Astrocyte (in vitro differentiated cells and primary cell): ENCODE results near the gene SUMF1. TPM values are rescaled to one million over a fixed set of nuclear protein-coding genes. Genes with fewer than 3 reads are reported as not detected.
"Not testable (repeated sequence)": the region's sequence is repeated elsewhere in the genome, so short reads cannot be mapped to it uniquely, and the experiment has no call there.

Experiments used
- DNase-seq: peaks from one replicate; pipeline ENCODE4 v3.0.0-alpha.2; 2010; ENCODE audit warnings: low read depth
- FAIRE-seq: peaks from 2 replicates; lab custom pipeline; 2011; peaks lifted over from hg19 to GRCh38; lab: Jason Lieb, UNC
- H2AFZ ChIP-seq: 2 replicates; pipeline ENCODE4 v1.6.0; 2012; ENCODE audit warnings: low read depth, low read length, inconsistent platforms
- H3K27ac ChIP-seq: 2 replicates; pipeline ENCODE4 v1.5.1; 2011; ENCODE audit warnings: low read depth, low read length, inconsistent platforms
- H3K27me3 ChIP-seq: 2 replicates; pipeline ENCODE4 v1.6.0; 2011; ENCODE audit warnings: low read length, inconsistent platforms; ENCODE audit not compliant: insufficient read depth
- H3K36me3 ChIP-seq: 2 replicates; pipeline ENCODE4 v1.5.1; 2011; ENCODE audit warnings: low read length, inconsistent platforms; ENCODE audit not compliant: insufficient read depth
- H3K4me1 ChIP-seq: 2 replicates; pipeline ENCODE4 v1.5.1; 2011; ENCODE audit warnings: low read length, inconsistent platforms; ENCODE audit not compliant: insufficient read depth
- H3K4me2 ChIP-seq: 2 replicates; pipeline ENCODE4 v1.6.0; 2012; ENCODE audit warnings: low read length, inconsistent platforms
- H3K4me3 ChIP-seq: 2 replicates; pipeline ENCODE4 v1.5.1; 2011; ENCODE audit warnings: low read depth, mild to moderate bottlenecking, low read length, inconsistent platforms; ENCODE audit not compliant: insufficient read depth
- H3K79me2 ChIP-seq: 2 replicates; pipeline ENCODE4 v1.6.0; 2012; ENCODE audit warnings: mild to moderate bottlenecking, low read length, inconsistent platforms; ENCODE audit not compliant: insufficient read depth
- H3K9ac ChIP-seq: 2 replicates; pipeline ENCODE4 v1.6.0; 2012; ENCODE audit warnings: mild to moderate bottlenecking, low read length, inconsistent platforms
- H3K9me3 ChIP-seq: 2 replicates; pipeline ENCODE4 v1.5.1; 2012; ENCODE audit warnings: low read depth, mild to moderate bottlenecking, low read length, inconsistent platforms; ENCODE audit not compliant: insufficient read depth
- H4K20me1 ChIP-seq: 2 replicates; pipeline ENCODE4 v1.6.0; 2012; ENCODE audit warnings: low read length, inconsistent platforms; ENCODE audit not compliant: insufficient read depth
- H3K27ac Mint-ChIP-seq: one replicate; pipeline ENCODE4 v1.8.0; 2021; ENCODE audit warnings: mild to moderate bottlenecking, mixed read lengths; ENCODE audit not compliant: unreplicated experiment
- H3K27me3 Mint-ChIP-seq: one replicate; pipeline ENCODE4 v1.8.0; 2021; ENCODE audit warnings: low read depth, mixed read lengths; ENCODE audit not compliant: unreplicated experiment
- H3K36me3 Mint-ChIP-seq: one replicate; pipeline ENCODE4 v1.8.0; 2021; ENCODE audit warnings: low read depth, mixed read lengths; ENCODE audit not compliant: unreplicated experiment
- H3K4me1 Mint-ChIP-seq: one replicate; pipeline ENCODE4 v1.8.0; 2021; ENCODE audit warnings: low read depth, mixed read lengths; ENCODE audit not compliant: unreplicated experiment
- H3K4me3 Mint-ChIP-seq: one replicate; pipeline ENCODE4 v1.8.0; 2021; ENCODE audit warnings: mild to moderate bottlenecking, moderate library complexity, mixed read lengths; ENCODE audit not compliant: unreplicated experiment
- H3K9me3 Mint-ChIP-seq: one replicate; pipeline ENCODE4 v1.8.0; 2021; ENCODE audit warnings: mild to moderate bottlenecking, mixed read lengths; ENCODE audit not compliant: unreplicated experiment
- EZH2 ChIP-seq: IDR thresholded peaks from 2 replicates; pipeline ENCODE4 v1.6.1; 2012; ENCODE audit warnings: mild to moderate bottlenecking, low read length, inconsistent platforms; ENCODE audit not compliant: insufficient read depth
- total RNA-seq: library from RNA; stranded (reverse); gene quantifications from 2 replicates; pipeline ENCODE4 v1.2.1, GENCODE V29; 2021
- TF ChIP-seq, protein P1 (sequence below): IDR thresholded peaks from 2 replicates; pipeline ENCODE4 v1.5.1; 2011; ENCODE audit warnings: low read depth, mild to moderate bottlenecking, inconsistent platforms, low read length, moderate library complexity; ENCODE audit not compliant: insufficient read depth

The SUMF1 gene
- total RNA-seq, 1 donor from 2014 or later, result 17.4 TPM

GRCh38 chr3:4332991-4333390 is 134.1 kb downstream of the SUMF1 start:
- H3K4me3 ChIP-seq, result no peak overlapping the region
- H3K9me3 ChIP-seq, result peaks cover 2% of the 10 kb centered on the region
- H2AFZ ChIP-seq, result no peak overlapping the region
- Mint-ChIP-seq H3K27me3 (no peaks in the 10 kb centered on the region), H3K36me3 (peaks cover 3% of the 10 kb centered on the region), H3K27ac (no peak overlapping the region), H3K4me1 (no peaks in the 10 kb centered on the region), H3K9me3 (peaks cover 10% of the 10 kb centered on the region), H3K4me3 (no peak overlapping the region)
- no peaks in the 10 kb centered on the region for H3K36me3 ChIP-seq
- H3K4me1 ChIP-seq, result no peaks in the 10 kb centered on the region
- no peak overlapping the region for H3K4me2 ChIP-seq
- H3K9ac ChIP-seq, result no peak overlapping the region
- DNase-seq (no peak), FAIRE-seq (no peak)
- H4K20me1 ChIP-seq, result no peaks in the 10 kb centered on the region
- TF ChIP-seq, protein P1, sequence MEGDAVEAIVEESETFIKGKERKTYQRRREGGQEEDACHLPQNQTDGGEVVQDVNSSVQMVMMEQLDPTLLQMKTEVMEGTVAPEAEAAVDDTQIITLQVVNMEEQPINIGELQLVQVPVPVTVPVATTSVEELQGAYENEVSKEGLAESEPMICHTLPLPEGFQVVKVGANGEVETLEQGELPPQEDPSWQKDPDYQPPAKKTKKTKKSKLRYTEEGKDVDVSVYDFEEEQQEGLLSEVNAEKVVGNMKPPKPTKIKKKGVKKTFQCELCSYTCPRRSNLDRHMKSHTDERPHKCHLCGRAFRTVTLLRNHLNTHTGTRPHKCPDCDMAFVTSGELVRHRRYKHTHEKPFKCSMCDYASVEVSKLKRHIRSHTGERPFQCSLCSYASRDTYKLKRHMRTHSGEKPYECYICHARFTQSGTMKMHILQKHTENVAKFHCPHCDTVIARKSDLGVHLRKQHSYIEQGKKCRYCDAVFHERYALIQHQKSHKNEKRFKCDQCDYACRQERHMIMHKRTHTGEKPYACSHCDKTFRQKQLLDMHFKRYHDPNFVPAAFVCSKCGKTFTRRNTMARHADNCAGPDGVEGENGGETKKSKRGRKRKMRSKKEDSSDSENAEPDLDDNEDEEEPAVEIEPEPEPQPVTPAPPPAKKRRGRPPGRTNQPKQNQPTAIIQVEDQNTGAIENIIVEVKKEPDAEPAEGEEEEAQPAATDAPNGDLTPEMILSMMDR, result no peak
- TF ChIP-seq EZH2, result no peak
- no peak overlapping the region for H3K27ac ChIP-seq
- no peaks in the 10 kb centered on the region for H3K79me2 ChIP-seq
- no peaks in the 10 kb centered on the region for H3K27me3 ChIP-seq

DNA sequence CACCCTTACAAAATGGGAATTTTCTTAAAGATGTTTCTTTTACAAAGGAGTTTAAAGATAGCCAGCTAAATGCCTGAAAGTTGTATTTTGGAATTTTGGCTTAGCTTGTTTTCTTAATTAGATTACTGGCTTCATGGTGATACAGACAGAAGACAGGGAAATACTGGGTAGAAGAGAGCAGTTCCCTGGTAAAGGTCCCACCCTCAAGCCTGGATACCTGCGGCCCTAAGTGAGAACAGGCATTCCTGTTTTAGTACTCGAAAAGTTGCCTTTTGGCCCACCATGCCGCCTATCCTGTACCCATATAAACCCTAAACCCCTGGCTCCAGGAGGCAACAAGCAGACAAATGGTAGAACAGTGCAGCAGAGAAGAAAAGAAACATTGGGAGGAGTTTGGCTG is 134.5 kb downstream of the SUMF1 start:
- Histone ChIP-seq H3K27ac (no peak overlapping the region), H3K4me1 (no peaks in the 10 kb centered on the region), H3K9me3 (peaks cover 2% of the 10 kb centered on the region), H3K27me3 (no peaks in the 10 kb centered on the region), H3K4me3 (no peak overlapping the region), H2AFZ (no peak overlapping the region), H4K20me1 (no peaks in the 10 kb centered on the region), H3K4me2 (no peak overlapping the region), H3K9ac (no peak overlapping the region), H3K79me2 (no peaks in the 10 kb centered on the region), H3K36me3 (no peaks in the 10 kb centered on the region)
- Mint-ChIP-seq H3K4me3 (no peak overlapping the region), H3K27ac (no peak overlapping the region), H3K4me1 (no peaks in the 10 kb centered on the region), H3K9me3 (peaks cover 10% of the 10 kb centered on the region), H3K27me3 (no peaks in the 10 kb centered on the region), H3K36me3 (peaks cover 3% of the 10 kb centered on the region)
- FAIRE-seq, result no peak
- TF ChIP-seq, protein P1, result no peak
- TF ChIP-seq EZH2, result no peak
- DNase-seq, result no peak

- TF ChIP-seq, protein P1, result no peak
- TF ChIP-seq EZH2, result no peak
- Histone ChIP-seq H3K27ac (no peak overlapping the region), H2AFZ (no peak overlapping the region), H3K27me3 (no peaks in the 10 kb centered on the region), H3K79me2 (no peaks in the 10 kb centered on the region), H3K36me3 (no peaks in the 10 kb centered on the region), H3K9me3 (peaks cover 2% of the 10 kb centered on the region), H3K4me2 (no peak overlapping the region), H3K9ac (no peak overlapping the region), H4K20me1 (no peaks in the 10 kb centered on the region), H3K4me3 (no peak overlapping the region), H3K4me1 (no peaks in the 10 kb centered on the region)
- no peaks in the 10 kb centered on the region for H3K4me1 Mint-ChIP-seq
- DNase-seq, result no peak
- H3K27ac Mint-ChIP-seq, result no peak overlapping the region
- no peaks in the 10 kb centered on the region for H3K27me3 Mint-ChIP-seq
- H3K36me3 Mint-ChIP-seq, result peaks cover 3% of the 10 kb centered on the region
- no peak for FAIRE-seq
- H3K9me3 Mint-ChIP-seq, result peaks cover 10% of the 10 kb centered on the region
- H3K4me3 Mint-ChIP-seq, result no peak overlapping the region
Observed at GRCh38 chr3:4332111-4332510, 135.0 kb downstream of the SUMF1 start.

DNA sequence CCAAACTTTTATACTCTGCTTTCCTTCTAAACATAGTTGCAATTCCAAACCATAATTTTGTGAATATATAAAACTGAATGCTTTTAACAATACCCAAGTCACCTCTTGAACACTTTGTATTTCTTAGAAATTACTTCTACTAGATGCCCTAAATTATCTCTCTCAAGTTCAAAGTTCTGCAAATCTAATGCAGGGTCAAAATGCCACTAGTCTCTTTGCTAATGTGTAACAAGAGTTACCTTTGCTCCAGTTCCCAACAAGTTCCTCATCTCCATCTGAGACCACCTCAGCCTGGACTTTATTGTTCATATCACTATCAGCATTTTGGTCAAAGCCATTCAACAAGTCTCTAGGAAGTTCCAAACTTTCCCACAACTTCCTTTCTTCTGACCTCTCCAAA is 137.3 kb downstream of the SUMF1 start:
- not testable (repeated sequence) for H3K27me3 Mint-ChIP-seq, H3K4me3 ChIP-seq, H3K4me2 ChIP-seq, FAIRE-seq, H3K27me3 ChIP-seq, H2AFZ ChIP-seq, H3K4me1 Mint-ChIP-seq, H3K36me3 Mint-ChIP-seq, H3K9ac ChIP-seq, H3K79me2 ChIP-seq, H3K27ac Mint-ChIP-seq, H3K4me1 ChIP-seq, DNase-seq, H3K4me3 Mint-ChIP-seq, H3K27ac ChIP-seq, H3K9me3 ChIP-seq, H3K36me3 ChIP-seq, H4K20me1 ChIP-seq
- H3K9me3 Mint-ChIP-seq, result peaks cover 11% of the 10 kb centered on the region
